GM12878 (cell line): ENCODE measurements around the gene AQP5. TPM values are rescaled to one million over a fixed set of nuclear protein-coding genes. Genes with fewer than 3 reads are reported as not detected.

Experiments used
- CHD1 ChIP-seq: IDR thresholded peaks from 2 replicates; pipeline ENCODE4 v1.6.1; 2012; ENCODE audit warnings: low read depth, low read length, improper control_type of control experiment
- CHD4 ChIP-seq: fragments of 200-600 bp; sonication (generic); IDR thresholded peaks from 2 replicates; pipeline ENCODE4 v1.6.1; 2016; ENCODE audit warnings: mild to moderate bottlenecking
- CREB1 ChIP-seq: IDR thresholded peaks from 2 replicates; pipeline ENCODE4 v1.6.1; 2012; ENCODE audit warnings: low read depth, mild to moderate bottlenecking, inconsistent platforms
- E2F4 ChIP-seq: IDR thresholded peaks from 2 replicates; pipeline ENCODE4 v1.6.1; 2012; ENCODE audit warnings: low read depth, low read length, improper control_type of control experiment
- EZH2 ChIP-seq: IDR thresholded peaks from 2 replicates; pipeline ENCODE4 v1.6.1; 2012; ENCODE audit warnings: low read depth, mild to moderate bottlenecking, control low read depth, inconsistent platforms, low read length, borderline replicate concordance; ENCODE audit not compliant: control insufficient read depth
- FOXK2 ChIP-seq: fragments of 450-650 bp; IDR thresholded peaks from 2 replicates; pipeline ENCODE4 v1.6.1; 2017; ENCODE audit warnings: mild to moderate bottlenecking, moderate library complexity
- HDAC2 ChIP-seq: fragments of 200-600 bp; sonication (generic); IDR thresholded peaks from 2 replicates; pipeline ENCODE4 v1.6.1; 2017
- IKZF1 ChIP-seq: fragments of 450-650 bp; conservative IDR thresholded peaks from 2 replicates; pipeline ENCODE4 v1.6.1; 2017; ENCODE audit warnings: antibody characterized with exemption, mild to moderate bottlenecking
- POU2F2 ChIP-seq: IDR thresholded peaks from 3 replicates; pipeline ENCODE4 v1.6.1; 2011; ENCODE audit warnings: low read depth, mild to moderate bottlenecking, low read length, borderline replicate concordance
- RBBP5 ChIP-seq: fragments of 200-600 bp; sonication (generic); conservative IDR thresholded peaks from 2 replicates; pipeline ENCODE4 v1.6.1; 2016
- SMARCA5 ChIP-seq: fragments of 450-650 bp; IDR thresholded peaks from 2 replicates; pipeline ENCODE4 v1.6.1; 2017; ENCODE audit warnings: mild to moderate bottlenecking
- SUPT20H ChIP-seq: IDR thresholded peaks from 2 replicates; pipeline ENCODE4 v1.6.1; 2011; ENCODE audit warnings: low read depth, mild to moderate bottlenecking, low read length, moderate library complexity, borderline replicate concordance; ENCODE audit not compliant: control insufficient read depth
- TCF7 ChIP-seq: IDR thresholded peaks from 2 replicates; pipeline ENCODE4 v1.6.1; 2014; ENCODE audit warnings: antibody characterized with exemption, borderline replicate concordance
- USF2 ChIP-seq: IDR thresholded peaks from 2 replicates; pipeline ENCODE4 v1.6.1; 2011; ENCODE audit warnings: low read depth, low read length, improper control_type of control experiment, borderline replicate concordance
- polyA plus RNA-seq, 11 experiments: library from polyadenylated mRNA; depleted of rRNA in 4 of 11; unstranded in 6 of 11; stranded (reverse) in 5 of 11; fragments of >200 nt; fragmentation: Nextera tagmentation in 4 of 11; fragmentation: Illumina TruSeq in 1 of 11; extraction: Ambion mirVana in 4 of 11; extraction: Trizol in 1 of 11; gene quantifications; 1 replicate in 1 of 11; 2 replicates in 10 of 11; pipeline versions ENCODE4 v1.2.1 to v1.2.3, GENCODE V29; 2011 to 2016; ENCODE audit warnings: inconsistent platforms in 2 of 11, missing spikeins in 2 of 11, low read depth in 1 of 11
- total RNA-seq, 4 experiments: library from RNA; depleted of rRNA in 3 of 4; stranded (reverse); fragments of >200 nt in 3 of 4; fragmentation: Illumina TruSeq in 1 of 4; extraction: Trizol in 1 of 4; gene quantifications; 2 replicates each; pipeline versions ENCODE4 v1.2.1 to v1.2.3, GENCODE V29; 2013 to 2021
- TF ChIP-seq, protein P1 (sequence below): fragments of 450-650 bp; IDR thresholded peaks from 2 replicates; pipeline ENCODE4 v1.6.1; 2016; ENCODE audit warnings: mild to moderate bottlenecking
- TF ChIP-seq, protein P2 (sequence below): fragments of 450-650 bp; IDR thresholded peaks from 2 replicates; pipeline ENCODE4 v1.6.1; 2017; ENCODE audit warnings: low read depth, mild to moderate bottlenecking, moderate library complexity

The AQP5 gene
- total and polyA plus RNA-seq, 10 of the 15 experiments (the other 5 are each of a cell fraction or from before 2014, with no cell fraction given), result not detected

DNA sequence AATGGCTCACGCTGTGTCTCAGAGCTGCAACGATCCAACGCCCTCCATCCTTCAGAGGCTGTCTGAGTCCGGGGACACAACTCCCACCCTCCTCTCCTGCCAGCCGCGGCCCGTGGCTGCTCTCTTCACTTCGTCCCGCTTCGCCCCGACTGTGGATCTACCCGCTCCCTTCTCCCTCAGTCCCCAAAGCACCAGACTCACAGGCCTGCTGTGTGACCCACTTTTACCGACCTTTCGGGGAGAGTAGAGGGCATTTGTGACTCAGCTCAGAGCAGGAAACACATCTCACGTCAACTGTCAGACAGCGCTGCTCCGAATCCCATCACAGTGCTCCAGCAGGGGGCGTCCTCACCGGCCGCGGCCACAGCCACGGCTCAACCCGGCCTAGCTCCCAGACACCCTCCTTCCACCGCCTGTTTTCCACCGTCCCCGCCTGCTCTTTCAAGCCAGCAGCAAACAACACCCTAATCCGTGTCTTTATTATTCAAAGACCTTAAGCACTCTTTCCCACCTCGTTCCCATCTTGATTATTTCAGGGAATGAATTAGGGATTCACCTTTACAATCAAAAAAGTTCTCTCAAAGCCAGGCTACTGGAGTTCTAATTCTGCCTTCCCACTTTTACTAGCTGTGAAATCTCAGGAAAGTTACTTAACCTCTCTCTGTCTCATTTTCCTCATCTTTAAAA, 16.1 kb upstream of the AQP5 start (continued):
- TF ChIP-seq E2F4 (no peak), POU2F2 (no peak), HDAC2 (no peak), CREB1 (peak; percentile 41; the same call in 1 of the 2 replicates), IKZF1 (peak; percentile 39; the same call in 1 of the 2 replicates), USF2 (no peak), FOXK2 (no peak), EZH2 (no peak), TCF7 (no peak), RBBP5 (no peak), CHD4 (no peak), CHD1 (no peak), SMARCA5 (peak; percentile 48; the same call in 1 of the 2 replicates), SUPT20H (no peak)
- TF ChIP-seq, protein P1, sequence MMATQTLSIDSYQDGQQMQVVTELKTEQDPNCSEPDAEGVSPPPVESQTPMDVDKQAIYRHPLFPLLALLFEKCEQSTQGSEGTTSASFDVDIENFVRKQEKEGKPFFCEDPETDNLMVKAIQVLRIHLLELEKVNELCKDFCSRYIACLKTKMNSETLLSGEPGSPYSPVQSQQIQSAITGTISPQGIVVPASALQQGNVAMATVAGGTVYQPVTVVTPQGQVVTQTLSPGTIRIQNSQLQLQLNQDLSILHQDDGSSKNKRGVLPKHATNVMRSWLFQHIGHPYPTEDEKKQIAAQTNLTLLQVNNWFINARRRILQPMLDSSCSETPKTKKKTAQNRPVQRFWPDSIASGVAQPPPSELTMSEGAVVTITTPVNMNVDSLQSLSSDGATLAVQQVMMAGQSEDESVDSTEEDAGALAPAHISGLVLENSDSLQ, result peak; percentile 87
- TF ChIP-seq, protein P2, sequence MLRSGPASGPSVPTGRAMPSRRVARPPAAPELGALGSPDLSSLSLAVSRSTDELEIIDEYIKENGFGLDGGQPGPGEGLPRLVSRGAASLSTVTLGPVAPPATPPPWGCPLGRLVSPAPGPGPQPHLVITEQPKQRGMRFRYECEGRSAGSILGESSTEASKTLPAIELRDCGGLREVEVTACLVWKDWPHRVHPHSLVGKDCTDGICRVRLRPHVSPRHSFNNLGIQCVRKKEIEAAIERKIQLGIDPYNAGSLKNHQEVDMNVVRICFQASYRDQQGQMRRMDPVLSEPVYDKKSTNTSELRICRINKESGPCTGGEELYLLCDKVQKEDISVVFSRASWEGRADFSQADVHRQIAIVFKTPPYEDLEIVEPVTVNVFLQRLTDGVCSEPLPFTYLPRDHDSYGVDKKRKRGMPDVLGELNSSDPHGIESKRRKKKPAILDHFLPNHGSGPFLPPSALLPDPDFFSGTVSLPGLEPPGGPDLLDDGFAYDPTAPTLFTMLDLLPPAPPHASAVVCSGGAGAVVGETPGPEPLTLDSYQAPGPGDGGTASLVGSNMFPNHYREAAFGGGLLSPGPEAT, result no peak
